CD4-positive, alpha-beta T cell treated with Interleukin-4 for 1 hour (primary cell): Measurements from ENCODE around the gene MARCHF10.
"Not testable (repeated sequence)": the region's sequence is repeated elsewhere in the genome, so short reads cannot be mapped to it uniquely, and the experiment has no call there.

Experiments
- DNase-seq, 2 donors: peaks; one replicate each; pipeline ENCODE4 v3.0.0-alpha.2; 2020 to 2022

The MARCHF10 gene

GRCh38 chr17:62785983-62786382, 22.1 kb downstream of the MARCHF10 start:
- not testable (repeated sequence) for DNase-seq

GRCh38 chr17:62782730-62783270, 25.3 kb downstream of the MARCHF10 start:
- DNase-seq, result no peak

- no peak for DNase-seq
Observed at GRCh38 chr17:62781831-62782251, 26.3 kb downstream of the MARCHF10 start.

GRCh38 chr17:62781356-62781755, 26.8 kb downstream of the MARCHF10 start:
- DNase-seq, result no peak

GRCh38 chr17:62780951-62781350, 27.2 kb downstream of the MARCHF10 start:
- DNase-seq, result no peak

GRCh38 chr17:62780269-62780668, 27.8 kb downstream of the MARCHF10 start:
- DNase-seq, result no peak

- no peak for DNase-seq
Observed at GRCh38 chr17:62778990-62779681, 29.0 kb downstream of the MARCHF10 start.

GRCh38 chr17:62775876-62776275, 32.2 kb downstream of the MARCHF10 start:
- DNase-seq, result no peak

GRCh38 chr17:62774338-62774737, 33.8 kb downstream of the MARCHF10 start:
- no peak for DNase-seq

GRCh38 chr17:62767997-62768396, 40.1 kb downstream of the MARCHF10 start:
- DNase-seq, result no peak

GRCh38 chr17:62765351-62765750, 42.8 kb downstream of the MARCHF10 start:
- DNase-seq, result no peak

- DNase-seq, result no peak
Observed at GRCh38 chr17:62763891-62764600, 44.1 kb downstream of the MARCHF10 start.

- no peak for DNase-seq
Observed at GRCh38 chr17:62761884-62762283, 46.2 kb downstream of the MARCHF10 start.

GRCh38 chr17:62760945-62761267, 47.2 kb downstream of the MARCHF10 start:
- no peak for DNase-seq

GRCh38 chr17:62760059-62760944, 47.8 kb downstream of the MARCHF10 start:
- DNase-seq, result no peak

- DNase-seq, result no peak
Observed at GRCh38 chr17:62757500-62757951, 50.6 kb downstream of the MARCHF10 start.

GRCh38 chr17:62756198-62756597, 51.9 kb downstream of the MARCHF10 start:
- no peak for DNase-seq

- DNase-seq, result no peak
Observed at GRCh38 chr17:62755141-62755851, 52.8 kb downstream of the MARCHF10 start.

- DNase-seq, result no peak
Observed at GRCh38 chr17:62754631-62755030, 53.5 kb downstream of the MARCHF10 start.

- DNase-seq, result no peak
Observed at GRCh38 chr17:62753562-62753961, 54.6 kb downstream of the MARCHF10 start.

GRCh38 chr17:62751060-62751691, 56.9 kb downstream of the MARCHF10 start:
- DNase-seq, result no peak

GRCh38 chr17:62750631-62751051, 57.5 kb downstream of the MARCHF10 start:
- DNase-seq, result no peak
